Glutamatergic neuron (in vitro differentiated cells): ENCODE data around the gene SGPP2. TPM values are rescaled to one million over a fixed set of nuclear protein-coding genes. Genes with fewer than 3 reads are reported as not detected.

ENCODE experiments used
- DNase-seq: peaks from one replicate; pipeline ENCODE4 v3.0.0; 2022
- H3K27ac Mint-ChIP-seq: one replicate; pipeline ENCODE4 v1.8.0; 2020; ENCODE audit warnings: mild to moderate bottlenecking, mixed read lengths, inconsistent platforms; ENCODE audit not compliant: unreplicated experiment
- H3K27me3 Mint-ChIP-seq: one replicate; pipeline ENCODE4 v1.8.0; 2020; ENCODE audit warnings: mild to moderate bottlenecking, moderate library complexity, mixed read lengths, inconsistent platforms; ENCODE audit not compliant: unreplicated experiment
- H3K36me3 Mint-ChIP-seq: one replicate; pipeline ENCODE4 v1.8.0; 2020; ENCODE audit warnings: mild to moderate bottlenecking, mixed read lengths, inconsistent platforms; ENCODE audit not compliant: unreplicated experiment
- H3K4me1 Mint-ChIP-seq: one replicate; pipeline ENCODE4 v1.8.0; 2020; ENCODE audit warnings: mild to moderate bottlenecking, low read depth, mixed read lengths, inconsistent platforms; ENCODE audit not compliant: unreplicated experiment
- H3K4me3 Mint-ChIP-seq: one replicate; pipeline ENCODE4 v1.8.0; 2020; ENCODE audit warnings: mild to moderate bottlenecking, mixed read lengths, inconsistent platforms; ENCODE audit not compliant: unreplicated experiment
- H3K9me3 Mint-ChIP-seq: one replicate; pipeline ENCODE4 v1.8.0; 2020; ENCODE audit warnings: mild to moderate bottlenecking, moderate library complexity, mixed read lengths, inconsistent platforms; ENCODE audit not compliant: unreplicated experiment
- CTCF ChIP-seq: fragments of 200-600 bp; sonication (generic); IDR thresholded peaks from one replicate; pipeline ENCODE4 v1.5.0; 2021; ENCODE audit not compliant: partially characterized antibody, unreplicated experiment
- total RNA-seq: library from RNA; stranded (reverse); fragmentation: NEBNext Ultra II Directional; extraction: Animal tissue kit (Norgen Biotek cat#: 25700); gene quantifications from one replicate; pipeline ENCODE4 v1.2.1, GENCODE V29; 2021; ENCODE audit not compliant: unreplicated experiment

The SGPP2 gene
- total RNA-seq, 1 donor from 2014 or later = 2.1 TPM

- H3K4me3 Mint-ChIP-seq = no peak overlapping the region
- peaks cover 9% of the 10 kb centered on the region for H3K27me3 Mint-ChIP-seq
- TF ChIP-seq CTCF = no peak
- DNase-seq = no peak
- H3K4me1 Mint-ChIP-seq = no peaks in the 10 kb centered on the region
- H3K36me3 Mint-ChIP-seq = no peaks in the 10 kb centered on the region
- H3K9me3 Mint-ChIP-seq = peaks cover 2% of the 10 kb centered on the region
- no peak overlapping the region for H3K27ac Mint-ChIP-seq
Observed at GRCh38 chr2:222440673-222441422, 16.5 kb downstream of the SGPP2 start.

GRCh38 chr2:222442665-222443064 lies 18.3 kb downstream of the SGPP2 start:
- no peak for TF ChIP-seq CTCF
- Mint-ChIP-seq H3K4me3 (no peak overlapping the region), H3K27me3 (peaks cover 7% of the 10 kb centered on the region), H3K4me1 (no peaks in the 10 kb centered on the region), H3K36me3 (no peaks in the 10 kb centered on the region), H3K27ac (no peak overlapping the region), H3K9me3 (peaks cover 2% of the 10 kb centered on the region)
- no peak for DNase-seq

GRCh38 chr2:222445227-222445626 lies 20.9 kb downstream of the SGPP2 start:
- no peak for TF ChIP-seq CTCF
- peaks cover 2% of the 10 kb centered on the region for H3K9me3 Mint-ChIP-seq
- peaks cover 17% of the 10 kb centered on the region for H3K4me1 Mint-ChIP-seq
- no peak overlapping the region for H3K27ac Mint-ChIP-seq
- H3K27me3 Mint-ChIP-seq = peaks cover 12% of the 10 kb centered on the region
- DNase-seq = no peak
- no peaks in the 10 kb centered on the region for H3K36me3 Mint-ChIP-seq
- H3K4me3 Mint-ChIP-seq = no peak overlapping the region

- Mint-ChIP-seq H3K9me3 (no peaks in the 10 kb centered on the region), H3K36me3 (no peaks in the 10 kb centered on the region), H3K4me3 (no peak overlapping the region), H3K27ac (no peak overlapping the region), H3K27me3 (peaks cover 12% of the 10 kb centered on the region), H3K4me1 (peaks cover 29% of the 10 kb centered on the region)
- TF ChIP-seq CTCF = no peak
- no peak for DNase-seq
Observed at GRCh38 chr2:222447131-222447530, 22.8 kb downstream of the SGPP2 start.

GRCh38 chr2:222448748-222449181 lies 24.4 kb downstream of the SGPP2 start:
- peak overlapping the region; percentile 88 for H3K27ac Mint-ChIP-seq
- no peak for DNase-seq
- peak overlapping the region; percentile 8 for H3K4me3 Mint-ChIP-seq
- H3K9me3 Mint-ChIP-seq = no peaks in the 10 kb centered on the region
- H3K4me1 Mint-ChIP-seq = peaks cover 29% of the 10 kb centered on the region
- H3K27me3 Mint-ChIP-seq = peaks cover 8% of the 10 kb centered on the region
- TF ChIP-seq CTCF = no peak
- no peaks in the 10 kb centered on the region for H3K36me3 Mint-ChIP-seq
